HS-5 (cell line): ENCODE measurements around the gene ZNF143.
A peak's percentile ranks its signal among the peaks of the same experiment; 100 is the strongest.
"Not testable (repeated sequence)": the region's sequence is repeated elsewhere in the genome, so short reads cannot be mapped to it uniquely, and the experiment has no call there.

ENCODE experiments used
- DNase-seq: peaks from one replicate; pipeline ENCODE4 v3.0.0-alpha.2; 2012; ENCODE audit warnings: low read depth

ZNF143 gene

DNA sequence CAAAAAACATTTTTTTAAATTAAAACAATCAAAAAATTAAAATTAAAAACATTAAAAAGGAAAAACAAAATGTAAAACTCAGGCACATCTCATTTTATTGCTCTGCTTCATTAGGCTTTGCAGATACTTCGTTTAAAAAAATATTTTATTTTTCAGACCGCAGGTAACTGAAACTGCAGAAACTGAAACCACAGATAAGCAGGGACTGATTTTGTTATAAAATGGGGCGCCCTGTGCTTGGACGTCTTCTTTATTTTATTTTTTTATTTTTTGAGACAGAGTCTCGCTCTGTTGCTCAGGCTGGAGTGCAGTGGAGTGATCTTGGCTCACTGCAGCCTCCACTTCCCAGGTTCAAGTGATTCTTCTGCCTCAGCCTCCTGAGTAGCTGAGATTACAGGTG lies 88.4 kb downstream of the ZNF143 start:
- not testable (repeated sequence) for DNase-seq

DNA sequence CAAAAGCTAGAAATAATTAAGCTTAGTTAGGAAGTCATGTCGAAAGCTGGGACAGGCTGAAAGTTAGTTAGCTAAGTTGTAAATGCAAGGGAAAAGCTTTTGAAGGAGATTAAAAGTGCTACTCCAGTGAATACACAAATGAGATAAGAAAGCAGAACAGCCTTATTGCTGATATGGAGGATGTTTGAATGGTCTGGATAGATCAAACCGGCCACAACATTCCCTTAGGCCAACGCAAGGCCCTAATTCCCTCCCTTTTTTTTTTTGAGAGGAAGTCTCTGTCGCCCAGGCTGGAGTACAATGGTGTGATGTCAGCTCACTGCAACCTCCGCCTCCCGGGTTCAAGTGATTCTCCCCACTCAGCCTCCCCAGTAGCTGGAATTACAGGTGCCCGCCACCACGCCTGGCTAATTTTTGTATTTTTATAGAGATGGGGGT lies 89.4 kb downstream of the ZNF143 start:
- DNase-seq = no peak

DNA sequence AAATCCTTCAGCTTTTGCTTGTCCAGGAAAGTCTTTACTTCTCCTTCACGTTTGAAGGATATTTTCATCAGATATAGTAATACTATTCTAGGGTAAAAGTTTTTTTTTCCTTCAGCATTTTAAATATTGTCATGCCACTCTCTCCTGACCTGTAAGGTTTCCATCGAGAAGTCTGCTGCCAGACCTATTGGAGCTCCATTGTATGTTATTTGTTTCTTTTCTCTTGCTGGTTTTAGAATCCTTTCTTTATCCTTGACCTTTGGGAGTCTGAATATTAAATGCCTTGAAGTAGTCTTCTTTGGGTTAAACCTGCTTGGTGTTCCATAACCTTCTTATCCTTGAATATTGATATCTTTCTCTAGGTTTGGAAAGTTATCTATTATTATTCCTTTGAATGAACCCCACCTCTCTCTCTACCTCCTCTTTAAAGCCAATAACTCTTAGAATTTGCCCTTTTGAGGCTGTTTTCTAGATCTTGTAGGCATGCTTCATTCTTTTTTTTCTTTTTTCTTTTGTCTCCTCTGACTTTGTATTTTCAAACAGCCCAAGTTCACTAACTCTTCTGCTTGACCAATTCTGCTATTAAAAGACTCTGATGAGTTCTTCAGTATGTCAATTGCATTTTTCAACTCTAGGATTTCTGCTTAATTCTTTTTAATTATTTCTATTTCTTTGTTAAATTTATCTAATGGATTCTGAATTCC lies 100.6 kb downstream of the ZNF143 start:
- DNase-seq = no peak

DNA sequence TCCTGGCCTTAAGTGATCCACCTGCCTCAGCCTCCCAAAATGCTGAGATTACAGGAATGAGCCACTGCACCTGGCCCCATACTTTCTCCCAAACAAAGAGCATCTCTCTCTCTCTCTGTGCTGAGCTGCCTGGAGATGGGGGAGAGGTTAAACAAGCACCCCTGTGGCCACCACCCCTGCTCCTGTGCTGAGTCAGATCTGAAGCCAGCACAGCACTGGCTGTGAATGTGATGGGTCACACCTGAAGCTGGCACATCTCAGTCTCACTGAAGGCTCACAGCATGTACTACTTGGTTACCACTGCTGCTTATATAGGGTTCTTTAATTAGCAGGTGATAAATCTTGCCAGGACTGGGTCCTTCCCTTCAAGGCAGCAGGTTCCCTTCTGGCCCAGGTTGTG lies 101.9 kb downstream of the ZNF143 start:
- DNase-seq = no peak

DNA sequence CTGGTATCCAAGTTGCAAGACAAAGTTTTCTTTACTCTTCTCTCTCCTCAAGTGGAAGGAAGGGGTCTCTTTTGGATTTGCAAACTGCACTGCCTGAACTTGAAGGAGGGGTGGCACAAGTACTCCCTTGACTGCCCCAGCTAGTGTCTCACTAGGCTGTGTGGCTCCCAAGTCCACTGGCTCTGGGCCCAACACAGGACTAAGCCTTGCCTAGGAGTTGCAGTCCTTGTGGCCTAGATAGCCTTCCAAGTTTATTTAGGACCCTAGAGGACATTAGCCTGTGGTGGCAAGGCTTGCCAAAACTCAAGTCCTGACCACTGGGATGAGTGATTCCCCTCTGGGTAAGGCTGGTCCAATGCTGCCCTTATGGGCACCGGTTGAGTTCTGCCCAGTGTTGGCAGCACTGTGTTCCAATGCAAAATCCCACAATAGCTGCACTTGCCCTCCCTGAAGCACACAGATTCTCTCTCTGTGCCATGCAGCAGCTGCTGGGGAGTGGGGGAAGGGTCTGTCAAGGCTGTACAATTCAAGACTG lies 102.5 kb downstream of the ZNF143 start:
- DNase-seq = no peak

DNA sequence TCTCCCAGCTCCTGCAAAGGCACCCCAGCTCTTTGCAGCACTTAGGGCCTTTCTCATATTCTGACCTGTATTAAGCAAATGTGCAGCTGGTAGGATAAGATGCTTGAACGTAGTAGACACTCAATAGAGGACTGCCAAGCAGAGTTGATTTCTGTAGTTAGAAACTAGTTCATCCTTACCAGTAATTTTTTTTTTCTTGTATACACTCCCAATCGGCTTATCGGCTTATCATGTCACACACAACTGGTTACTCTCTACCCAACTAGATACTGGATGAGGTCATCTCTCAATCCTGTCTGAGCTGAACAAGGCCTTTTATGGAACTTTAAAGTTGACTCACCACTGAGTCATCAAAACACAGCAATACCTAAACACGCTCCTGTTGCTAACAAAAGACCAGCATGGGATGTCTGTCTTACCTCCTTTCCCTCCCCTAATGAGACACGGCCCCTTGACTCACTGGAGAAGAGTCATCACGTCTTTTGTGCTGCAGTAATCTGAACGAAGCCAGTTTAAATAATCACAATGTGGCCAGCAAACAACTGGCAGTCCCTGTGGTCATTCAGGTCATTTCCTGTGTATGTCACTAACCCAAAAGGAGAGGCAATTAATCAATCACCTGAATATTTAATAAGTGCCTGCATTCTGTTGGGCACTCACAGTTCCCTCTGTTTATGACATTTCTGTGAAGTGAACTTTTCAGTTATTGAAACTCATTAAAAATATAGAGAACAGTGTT lies 105.2 kb downstream of the ZNF143 start:
- DNase-seq = peak; percentile 100

DNA sequence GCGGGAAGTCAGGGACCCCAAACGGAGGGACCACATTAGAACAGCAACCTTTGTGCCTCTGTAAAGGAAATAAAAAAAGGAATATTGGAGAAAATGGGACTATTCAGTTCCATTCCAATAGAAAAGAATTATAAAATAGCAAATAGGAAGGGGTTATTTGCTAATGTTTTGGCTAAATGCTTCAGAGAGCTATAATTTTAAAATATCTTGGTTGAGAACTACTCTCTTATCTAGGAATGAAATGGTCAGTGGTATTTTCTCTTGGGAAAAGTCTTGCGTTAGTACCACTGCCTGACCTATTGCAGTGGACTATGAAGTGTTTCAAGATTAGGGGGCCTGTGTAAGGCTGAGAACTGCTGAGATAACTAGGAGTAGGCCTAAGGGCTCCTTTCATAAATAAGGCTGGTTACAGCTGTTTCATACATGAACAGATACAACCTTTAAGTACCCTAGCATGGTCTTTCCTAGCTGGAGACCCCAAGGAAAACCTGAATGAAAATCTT lies 105.8 kb downstream of the ZNF143 start:
- DNase-seq = no peak

DNA sequence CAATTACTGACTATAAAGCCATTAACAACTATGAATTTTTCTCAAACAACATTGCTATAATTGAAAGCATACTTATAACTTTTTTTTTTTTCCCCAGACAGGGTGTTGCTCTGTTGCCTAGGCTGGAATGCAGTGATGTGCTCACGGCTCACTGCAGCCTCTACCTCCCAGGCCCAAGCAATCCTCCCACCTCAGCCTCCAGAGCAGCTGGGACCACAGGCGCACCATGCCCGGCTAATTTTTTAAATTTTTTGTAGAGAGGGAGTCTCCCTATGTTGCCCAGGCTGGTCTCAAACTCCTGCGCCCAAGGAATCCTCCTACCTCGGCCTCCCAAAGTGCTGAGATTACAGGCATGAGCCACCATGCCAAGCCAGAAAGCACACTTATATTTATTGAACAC lies 106.6 kb downstream of the ZNF143 start:
- no peak for DNase-seq

DNA sequence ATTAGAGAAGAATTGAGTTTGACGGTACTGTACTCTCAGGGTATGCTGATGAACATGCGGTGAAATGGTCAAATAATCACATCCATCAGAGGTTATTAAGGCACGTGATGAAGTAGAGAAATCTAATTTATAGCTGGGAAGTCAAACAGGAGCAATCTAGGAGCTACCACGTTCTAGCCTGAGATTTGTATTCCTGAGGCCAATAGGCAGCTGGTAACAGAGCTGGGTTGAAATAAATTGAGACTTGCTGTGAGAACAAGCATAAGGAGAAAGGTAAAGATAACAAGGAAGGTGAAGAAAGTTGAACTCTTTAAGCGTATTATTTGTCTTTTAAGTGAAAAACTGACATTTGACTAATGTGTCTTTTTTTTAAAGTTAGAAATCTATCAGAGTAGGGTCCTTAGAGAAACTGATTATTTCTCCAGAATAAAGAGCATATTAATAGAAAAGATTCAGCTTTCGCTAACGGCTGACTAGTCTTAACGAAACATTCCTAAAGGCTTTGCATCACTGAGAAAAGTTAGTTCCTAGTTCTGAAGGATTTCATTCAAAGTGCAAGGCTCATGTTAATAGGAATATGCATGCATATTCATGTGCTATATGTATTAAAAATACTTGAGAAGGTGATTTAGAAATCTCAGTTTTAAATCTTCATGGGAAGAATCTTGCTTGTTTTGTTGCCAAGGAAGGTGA lies 107.5 kb downstream of the ZNF143 start:
- DNase-seq = no peak

DNA sequence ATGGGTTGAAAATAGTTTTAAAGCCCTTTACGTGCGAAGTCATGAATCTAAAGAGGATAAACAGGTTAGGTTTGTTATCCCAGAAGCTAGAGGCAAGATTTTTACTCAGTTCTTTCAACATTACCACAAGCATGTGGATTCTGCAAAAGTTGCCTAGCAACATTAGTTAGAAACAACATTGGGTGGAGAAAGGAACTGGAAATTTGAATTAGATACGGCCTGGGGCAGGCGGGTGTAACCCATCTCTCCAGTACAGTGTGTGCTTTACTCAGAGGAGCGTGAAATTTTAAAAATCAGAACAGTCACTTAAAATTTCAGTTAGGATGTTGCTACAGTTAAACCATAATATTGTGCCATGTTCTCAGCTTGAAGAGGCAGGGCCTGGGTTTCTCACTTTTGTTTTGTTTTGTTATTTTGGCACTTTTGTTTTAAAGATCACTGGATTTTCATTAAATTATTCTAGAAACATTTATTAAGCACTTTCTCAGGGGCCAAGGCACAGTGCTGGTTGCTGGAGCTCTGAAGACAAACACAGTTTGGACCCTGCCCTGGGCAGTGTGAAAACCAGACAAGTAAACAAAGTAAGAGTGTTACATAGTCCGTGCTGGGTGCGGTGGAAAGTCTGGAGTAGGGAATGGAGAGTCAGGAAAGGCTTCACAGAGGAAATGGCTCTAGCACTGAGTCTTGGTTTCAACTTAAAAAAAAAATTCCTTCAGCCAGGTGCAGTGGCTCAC lies 108.2 kb downstream of the ZNF143 start:
- peak; percentile 67 for DNase-seq

DNA sequence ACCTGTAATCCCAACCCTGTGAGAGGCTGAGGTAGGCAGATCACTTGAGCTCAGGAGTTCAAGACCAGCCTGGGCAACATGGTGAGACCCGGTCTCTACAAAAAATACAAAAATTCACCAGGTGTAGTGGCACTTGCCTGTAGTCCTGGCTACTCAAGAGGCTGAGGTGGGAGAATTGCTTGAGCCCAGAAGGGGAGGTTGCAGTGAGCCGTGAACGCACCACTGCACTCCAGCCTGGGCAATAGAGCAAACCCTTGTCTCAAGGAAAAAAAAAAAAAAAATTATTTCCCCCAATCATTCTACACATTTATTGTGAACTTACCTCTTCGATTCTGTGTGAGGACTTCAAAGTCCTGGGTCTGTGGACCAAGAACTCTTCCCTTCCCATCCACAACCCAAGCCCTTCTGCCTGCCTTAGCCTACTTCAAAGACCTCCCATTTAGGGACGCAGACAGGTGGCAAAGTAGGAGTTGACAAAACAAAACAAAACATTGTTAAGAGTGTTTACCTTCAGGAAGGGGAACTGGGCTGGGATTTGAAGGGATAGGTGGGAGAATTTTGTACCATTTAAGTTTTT lies 108.9 kb downstream of the ZNF143 start:
- DNase-seq = no peak

DNA sequence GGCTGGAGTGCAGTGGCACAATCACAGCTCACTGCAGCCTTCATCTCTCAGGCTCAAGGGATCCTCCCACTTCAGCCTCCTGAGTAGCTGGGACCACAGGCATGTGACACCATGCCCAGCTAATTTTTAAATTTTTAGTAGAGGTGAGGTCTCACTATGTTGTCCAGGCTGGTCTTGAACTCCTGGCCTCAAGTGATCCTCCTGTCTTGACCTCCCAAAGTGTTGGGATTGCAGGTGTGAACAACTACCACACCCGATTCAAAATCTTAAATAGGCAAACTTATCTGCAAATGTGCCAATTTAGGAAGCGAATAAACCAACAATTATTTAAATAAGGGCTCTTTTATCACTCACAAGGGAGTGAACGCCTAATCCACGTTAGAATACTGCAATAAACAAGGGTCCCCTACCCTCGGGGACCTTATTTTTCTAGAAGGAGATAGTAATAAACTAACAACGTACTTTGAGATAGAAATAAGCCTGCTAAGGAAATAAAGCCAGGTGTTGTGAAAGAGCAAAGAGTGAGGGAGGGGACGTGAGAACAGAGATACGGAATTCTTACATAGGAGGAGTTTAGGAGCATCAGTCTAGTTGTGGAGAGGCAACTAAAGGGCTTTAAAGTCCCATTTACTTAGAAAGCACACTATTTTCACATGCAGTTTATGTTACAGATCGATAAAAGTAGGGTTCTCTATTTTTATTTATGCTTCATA lies 109.7 kb downstream of the ZNF143 start:
- DNase-seq = no peak

DNA sequence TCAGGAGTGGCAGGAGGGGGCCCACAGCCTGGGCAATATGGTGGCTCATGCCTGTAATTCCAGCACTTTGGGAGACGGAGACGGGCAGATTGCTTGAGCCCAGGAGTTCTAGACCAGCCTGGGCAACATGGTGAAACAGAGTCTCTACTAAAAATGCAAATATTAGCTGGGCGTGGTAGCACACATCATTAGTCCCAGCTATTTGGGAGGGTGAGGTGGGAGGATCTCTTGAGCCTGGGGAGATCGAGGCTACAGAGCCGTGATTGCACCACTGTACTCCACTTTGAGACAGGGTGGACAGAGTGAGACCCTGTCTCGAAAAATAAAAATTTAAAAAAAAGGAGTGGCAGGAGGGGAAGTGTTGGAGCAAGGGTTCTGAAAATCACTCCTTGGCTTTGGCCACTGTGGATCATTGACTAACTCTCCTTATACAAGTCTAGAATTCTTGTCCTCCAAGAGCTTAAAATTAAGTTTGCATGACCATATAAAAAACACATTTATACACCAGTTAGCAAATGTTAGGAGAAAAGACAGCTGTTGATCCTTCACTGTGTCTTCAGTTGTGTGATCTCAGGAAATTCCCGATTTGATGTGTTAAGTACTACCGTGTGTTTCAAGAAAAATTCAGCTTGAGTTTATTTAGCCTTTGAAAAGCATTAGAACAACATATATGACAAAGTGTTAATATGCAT lies 110.4 kb downstream of the ZNF143 start:
- DNase-seq = no peak

DNA sequence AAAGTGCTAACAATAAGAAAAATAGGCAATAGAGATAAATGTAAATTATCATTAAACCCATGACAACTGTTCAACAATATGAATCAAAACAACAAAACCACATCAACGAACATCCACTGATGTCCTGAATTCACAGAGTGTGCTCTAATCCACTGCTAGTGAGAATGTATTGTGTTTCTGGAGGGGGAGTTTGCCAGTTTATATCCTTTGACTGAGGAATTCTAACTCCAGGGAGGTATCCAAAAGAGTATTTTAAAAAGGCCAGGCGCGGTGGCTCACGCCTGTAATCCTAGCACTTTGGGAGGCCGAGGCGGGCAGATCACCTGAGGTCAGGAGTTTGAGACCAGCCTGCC lies 110.9 kb downstream of the ZNF143 start:
- DNase-seq = no peak

DNA sequence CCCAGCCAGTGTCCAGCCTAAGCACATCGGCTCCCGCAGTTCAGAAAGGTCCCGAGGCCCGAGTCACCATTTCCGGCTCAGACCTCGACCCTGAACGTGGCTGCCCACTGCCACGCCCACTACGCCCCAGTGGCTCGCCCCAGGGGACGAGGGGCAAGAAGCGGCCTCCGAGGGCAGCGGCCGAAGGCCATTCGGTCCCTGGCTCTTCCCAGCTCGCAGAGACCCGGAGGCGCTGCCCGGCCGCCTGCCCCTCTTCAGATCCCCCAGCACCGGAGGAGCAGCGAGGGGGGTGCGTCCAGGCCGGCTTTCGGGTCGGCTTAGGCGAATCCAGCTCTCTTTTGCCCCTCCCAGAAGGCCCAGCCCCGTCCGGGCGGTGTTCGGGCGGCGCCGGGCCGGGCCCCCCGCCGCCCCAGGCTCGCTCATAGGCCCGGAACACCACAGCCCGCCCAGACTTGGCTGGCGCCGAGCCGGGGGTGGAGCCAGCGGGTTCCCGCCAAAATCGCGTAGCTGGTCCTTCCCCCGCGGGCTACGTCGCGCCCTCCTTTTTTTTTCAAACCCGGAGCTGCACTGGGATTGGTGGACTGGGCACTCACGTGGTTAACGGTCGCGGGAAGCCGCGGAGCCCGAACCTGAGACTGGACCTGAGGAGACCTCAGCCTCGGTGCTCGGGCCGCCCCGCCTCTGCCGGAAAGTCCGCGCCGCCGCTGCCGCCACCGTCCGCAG lies 112.4 kb downstream of the ZNF143 start, which contains the start of gene WEE1:
WEE1 (plus strand) TSS at position 619 of the 723 bp plus-strand sequence. CDS start 264 bp downstream, outside the sequence.
- peak; percentile 94 for DNase-seq

DNA sequence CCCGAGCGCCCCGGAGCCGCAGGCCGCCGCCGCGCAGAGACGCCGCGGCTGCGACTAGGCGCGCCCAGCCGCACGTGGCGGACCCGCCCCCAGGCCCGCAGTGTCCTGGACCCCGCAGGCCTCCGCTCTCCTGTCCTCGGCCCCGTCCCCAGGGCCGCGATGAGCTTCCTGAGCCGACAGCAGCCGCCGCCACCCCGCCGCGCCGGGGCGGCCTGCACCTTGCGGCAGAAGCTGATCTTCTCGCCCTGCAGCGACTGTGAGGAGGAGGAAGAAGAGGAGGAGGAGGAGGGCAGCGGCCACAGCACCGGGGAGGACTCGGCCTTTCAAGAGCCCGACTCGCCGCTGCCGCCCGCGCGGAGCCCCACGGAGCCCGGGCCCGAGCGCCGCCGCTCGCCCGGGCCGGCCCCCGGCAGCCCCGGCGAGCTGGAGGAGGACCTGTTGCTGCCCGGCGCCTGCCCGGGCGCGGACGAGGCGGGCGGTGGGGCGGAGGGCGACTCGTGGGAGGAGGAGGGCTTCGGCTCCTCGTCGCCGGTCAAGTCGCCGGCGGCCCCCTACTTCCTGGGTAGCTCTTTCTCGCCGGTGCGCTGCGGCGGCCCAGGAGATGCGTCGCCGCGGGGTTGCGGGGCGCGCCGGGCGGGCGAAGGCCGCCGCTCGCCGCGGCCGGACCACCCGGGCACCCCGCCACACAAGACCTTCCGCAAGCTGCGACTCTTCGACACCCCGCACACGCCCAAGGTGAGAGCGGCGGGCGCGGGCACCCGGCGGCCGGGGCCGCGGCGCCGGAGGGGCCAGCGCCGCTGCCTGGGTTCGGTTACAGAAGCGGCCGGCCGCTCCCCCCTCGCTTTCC lies 113.2 kb downstream of the ZNF143 start:
- DNase-seq = no peak

DNA sequence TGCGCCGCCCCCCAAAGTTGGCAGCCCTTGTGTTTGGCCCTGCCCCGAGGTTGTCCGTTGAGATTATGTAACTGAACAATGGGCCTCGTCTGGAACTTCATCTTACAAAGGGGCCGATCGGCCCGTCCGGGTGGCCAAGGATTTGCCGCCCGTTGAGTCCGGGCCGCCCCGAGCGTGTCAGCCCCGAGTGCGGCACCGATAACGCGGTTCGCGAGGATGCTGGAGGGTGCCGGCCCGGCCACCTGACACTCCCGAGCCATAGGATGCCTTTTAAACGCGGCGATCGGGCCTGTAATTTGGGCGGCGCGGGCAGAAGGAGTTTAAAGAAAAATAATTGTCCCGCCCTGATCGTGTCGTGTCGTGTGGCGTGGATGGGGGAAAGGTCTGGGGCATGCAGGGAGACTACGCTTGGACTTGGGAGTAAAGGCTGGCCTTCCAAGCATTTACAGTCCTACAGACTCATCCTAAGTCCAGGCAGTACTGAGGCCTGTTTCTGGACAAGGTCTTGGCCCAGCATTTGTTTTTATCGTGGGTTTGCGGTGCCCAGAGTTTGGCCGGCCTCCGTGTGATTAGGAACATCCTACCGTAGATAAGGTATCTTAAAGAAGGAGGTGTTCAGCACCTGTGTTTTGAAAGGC lies 113.9 kb downstream of the ZNF143 start:
- DNase-seq = no peak
